CD8-positive, alpha-beta memory T cell (primary cell): ENCODE measurements around the gene FGF4. TPM values are rescaled to one million over a fixed set of nuclear protein-coding genes. Genes with fewer than 3 reads are reported as not detected.
"Not testable (repeated sequence)": the region's sequence is repeated elsewhere in the genome, so short reads cannot be mapped to it uniquely, and the experiment has no call there.

Experiments used
- CTCF ChIA-PET: fragments of 350-600 bp; sonication (Branson Sonifier 250); formaldehyde crosslinking; loops from one replicate; lab custom pipeline; 2021; ENCODE audit warnings: antibody characterized with exemption; lab: Charles Lee
- POLR2A ChIA-PET: fragments of 350-600 bp; sonication (Branson Sonifier 250); formaldehyde crosslinking; loops from one replicate; lab custom pipeline; 2021; ENCODE audit warnings: antibody characterized with exemption; lab: Charles Lee
- DNase-seq, 5 donors: peaks; one replicate each; pipeline versions ENCODE4 v3.0.0 to v3.0.0-alpha.2; 2020 to 2022; ENCODE audit warnings: mixed read lengths in 1 of 5
- H3K27ac ChIP-seq: one replicate; pipeline ENCODE4 v1.7.0; 2013; ENCODE audit warnings: low read depth, mild to moderate bottlenecking, low read length, moderate library complexity
- H3K27me3 ChIP-seq: 2 replicates; pipeline ENCODE4 v1.7.0; 2013; ENCODE audit warnings: low read length, mild to moderate bottlenecking; ENCODE audit not compliant: insufficient read depth, poor library complexity, severe bottlenecking
- H3K36me3 ChIP-seq: 2 replicates; pipeline ENCODE4 v1.7.0; 2013; ENCODE audit warnings: mild to moderate bottlenecking, low read length, moderate library complexity; ENCODE audit not compliant: insufficient read depth
- H3K4me1 ChIP-seq: 2 replicates; pipeline ENCODE4 v1.7.0; 2013; ENCODE audit warnings: mild to moderate bottlenecking, low read length, moderate library complexity; ENCODE audit not compliant: insufficient read depth
- H3K4me3 ChIP-seq: 2 replicates; pipeline ENCODE4 v1.7.0; 2013; ENCODE audit warnings: mild to moderate bottlenecking, low read length
- H3K9me3 ChIP-seq: 2 replicates; pipeline ENCODE4 v1.7.0; 2013; ENCODE audit warnings: mild to moderate bottlenecking, low read length
- H3K27ac Mint-ChIP-seq, 8 donors: one replicate each; pipeline ENCODE4 v1.8.0; 2020 to 2021; ENCODE audit warnings: mixed read lengths in 8 of 8, mild to moderate bottlenecking in 6 of 8, inconsistent platforms in 3 of 8, moderate library complexity in 3 of 8
- H3K27me3 Mint-ChIP-seq, 2 donors: one replicate each; pipeline ENCODE4 v1.8.0; 2020 to 2021; ENCODE audit warnings: mixed read lengths in 2 of 2, mild to moderate bottlenecking in 1 of 2, moderate library complexity in 1 of 2
- H3K36me3 Mint-ChIP-seq, 3 donors: one replicate each; pipeline ENCODE4 v1.8.0; 2020 to 2021; ENCODE audit warnings: mixed read lengths in 3 of 3, inconsistent platforms in 1 of 3, mild to moderate bottlenecking in 1 of 3
- H3K4me1 Mint-ChIP-seq, 3 donors: one replicate each; pipeline ENCODE4 v1.8.0; 2020 to 2021; ENCODE audit warnings: mixed read lengths in 3 of 3, inconsistent platforms in 1 of 3, mild to moderate bottlenecking in 1 of 3
- H3K4me3 Mint-ChIP-seq, 7 donors: one replicate each; pipeline ENCODE4 v1.8.0; 2020 to 2021; ENCODE audit warnings: mixed read lengths in 7 of 7, mild to moderate bottlenecking in 6 of 7, moderate library complexity in 4 of 7, inconsistent platforms in 2 of 7
- H3K9me3 Mint-ChIP-seq, 5 donors: one replicate each; pipeline ENCODE4 v1.8.0; 2020 to 2022; ENCODE audit warnings: mixed read lengths in 5 of 5, mild to moderate bottlenecking in 3 of 5, moderate library complexity in 2 of 5, inconsistent platforms in 1 of 5
- polyA plus RNA-seq: library from polyadenylated mRNA; unstranded; fragments of 300-500 nt; fragmentation: Illumina TruSeq; gene quantifications from one replicate; pipeline ENCODE4 v1.2.3, GENCODE V29; 2021
- total RNA-seq, 2 experiments: library from RNA; stranded (reverse); gene quantifications; one replicate each; pipeline ENCODE4 v1.2.3, GENCODE V29; 2021

The FGF4 gene
- total and polyA plus RNA-seq, 3 experiments from 2014 or later, result not detected

- ChIA-PET POLR2A (no interaction called here), CTCF (no interaction called here)
- H3K27me3 Mint-ChIP-seq, result peaks cover 5 to 42% of the 10 kb centered on the region in 2 donors
- Histone ChIP-seq H3K4me3 (no peak overlapping the region), H3K9me3 (no peaks in the 10 kb centered on the region), H3K4me1 (no peaks in the 10 kb centered on the region), H3K27me3 (no peaks in the 10 kb centered on the region), H3K27ac (no peak overlapping the region), H3K36me3 (no peaks in the 10 kb centered on the region)
- no peaks in the 10 kb centered on the region for H3K4me1 Mint-ChIP-seq
- no peaks in the 10 kb centered on the region for H3K9me3 Mint-ChIP-seq
- no peak for DNase-seq
- H3K4me3 Mint-ChIP-seq, result no peak overlapping the region
- no peaks in the 10 kb centered on the region for H3K36me3 Mint-ChIP-seq
- H3K27ac Mint-ChIP-seq, result no peak overlapping the region
These were observed 1.4 kb downstream of the FGF4 start for GRCh38 chr11:69773626-69774353.

DNA sequence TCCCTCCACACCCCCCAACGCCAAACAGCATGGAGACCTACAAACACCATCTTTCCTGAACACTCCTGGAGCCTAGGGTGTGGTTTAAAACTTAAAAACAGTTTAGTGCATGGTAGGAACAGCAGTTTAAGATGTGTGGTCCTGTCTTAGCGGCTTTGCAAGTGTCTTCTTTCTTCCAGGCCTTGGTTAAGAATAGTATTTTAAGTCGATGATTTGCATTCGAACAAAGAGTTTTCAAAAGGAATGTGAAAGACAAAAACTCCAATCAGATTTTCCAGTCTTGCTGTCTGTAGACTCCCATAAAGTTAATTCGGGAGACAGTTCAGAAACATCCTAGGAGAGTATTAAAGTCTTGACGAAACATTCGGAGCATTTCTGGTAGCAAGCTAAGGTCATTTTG lies 3.7 kb downstream of the FGF4 start:
- no peaks in the 10 kb centered on the region for H3K9me3 Mint-ChIP-seq
- Histone ChIP-seq H3K36me3 (no peaks in the 10 kb centered on the region), H3K4me1 (no peaks in the 10 kb centered on the region), H3K27ac (no peak overlapping the region), H3K4me3 (no peak overlapping the region), H3K9me3 (no peaks in the 10 kb centered on the region), H3K27me3 (no peaks in the 10 kb centered on the region)
- peaks cover 3 to 30% of the 10 kb centered on the region in 2 donors for H3K27me3 Mint-ChIP-seq
- POLR2A ChIA-PET, result no interaction called here
- H3K4me1 Mint-ChIP-seq, result no peaks in the 10 kb centered on the region
- no peak overlapping the region for H3K4me3 Mint-ChIP-seq
- no peak for DNase-seq
- H3K36me3 Mint-ChIP-seq, result no peaks in the 10 kb centered on the region
- H3K27ac Mint-ChIP-seq, result no peak overlapping the region
- CTCF ChIA-PET, result no interaction called here

DNA sequence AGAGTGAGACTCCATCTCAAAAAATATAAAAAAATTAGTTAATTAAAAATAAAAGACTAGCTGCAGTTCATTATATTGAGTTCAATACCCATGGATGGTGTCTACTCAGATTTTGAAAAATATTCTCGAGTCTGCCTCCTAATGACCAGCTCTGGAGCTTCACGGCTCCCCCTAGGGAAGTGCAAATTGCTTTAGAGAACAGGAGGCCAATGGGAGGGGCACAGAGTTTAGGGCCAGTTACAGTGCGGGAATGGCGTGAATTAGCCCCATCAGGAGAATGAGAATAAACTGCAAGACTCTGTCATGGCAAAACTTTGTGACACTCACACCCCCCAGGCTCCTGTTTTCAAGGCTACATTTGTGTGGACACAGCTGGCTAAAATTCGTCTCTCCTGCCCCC lies 4.6 kb downstream of the FGF4 start:
- Mint-ChIP-seq H3K27ac (no peak overlapping the region), H3K9me3 (no peaks in the 10 kb centered on the region), H3K4me1 (no peaks in the 10 kb centered on the region), H3K36me3 (no peaks in the 10 kb centered on the region), H3K27me3 (peaks cover 3 to 25% of the 10 kb centered on the region in 2 donors), H3K4me3 (no peak overlapping the region)
- CTCF ChIA-PET, result no interaction called here
- Histone ChIP-seq H3K27me3 (no peaks in the 10 kb centered on the region), H3K9me3 (no peaks in the 10 kb centered on the region), H3K36me3 (no peaks in the 10 kb centered on the region), H3K27ac (no peak overlapping the region), H3K4me1 (no peaks in the 10 kb centered on the region), H3K4me3 (no peak overlapping the region)
- POLR2A ChIA-PET, result no interaction called here
- DNase-seq, result no peak

DNA sequence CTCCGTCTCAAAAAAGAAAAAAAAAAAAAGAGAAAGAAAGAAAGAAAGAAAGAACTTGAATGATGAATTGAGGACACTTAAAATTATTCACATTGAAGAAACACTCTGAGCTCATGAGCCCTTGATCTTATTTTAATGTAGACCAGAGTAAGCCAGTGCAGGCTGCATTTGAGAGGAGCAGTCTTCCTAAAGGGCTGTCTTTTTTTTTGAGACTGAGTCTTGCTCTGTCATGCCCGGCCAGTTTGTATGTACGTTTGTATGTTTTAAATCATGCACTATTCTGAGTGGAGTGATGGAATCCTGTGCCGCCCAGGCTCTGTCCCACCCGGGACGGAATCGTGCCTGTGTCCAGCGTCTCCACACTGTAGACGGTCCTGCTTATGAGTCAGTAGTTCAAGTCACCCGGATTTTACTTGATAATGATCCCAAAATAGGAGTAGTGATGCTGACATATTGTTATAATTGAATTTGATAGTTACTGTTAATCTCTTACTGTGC lies 9.6 kb downstream of the FGF4 start:
- no peaks in the 10 kb centered on the region for H3K36me3 ChIP-seq
- no peaks in the 10 kb centered on the region for H3K27me3 ChIP-seq
- Mint-ChIP-seq H3K9me3 (no peaks in the 10 kb centered on the region), H3K4me3 (no peak overlapping the region), H3K27me3 (peaks cover 9 to 29% of the 10 kb centered on the region in 2 donors), H3K36me3 (no peaks in the 10 kb centered on the region), H3K4me1 (no peaks in the 10 kb centered on the region), H3K27ac (no peak overlapping the region)
- ChIA-PET CTCF (no interaction called here), POLR2A (no interaction called here)
- no peaks in the 10 kb centered on the region for H3K4me1 ChIP-seq
- H3K4me3 ChIP-seq, result no peak overlapping the region
- H3K27ac ChIP-seq, result no peak overlapping the region
- H3K9me3 ChIP-seq, result no peaks in the 10 kb centered on the region
- DNase-seq, result no peak

DNA sequence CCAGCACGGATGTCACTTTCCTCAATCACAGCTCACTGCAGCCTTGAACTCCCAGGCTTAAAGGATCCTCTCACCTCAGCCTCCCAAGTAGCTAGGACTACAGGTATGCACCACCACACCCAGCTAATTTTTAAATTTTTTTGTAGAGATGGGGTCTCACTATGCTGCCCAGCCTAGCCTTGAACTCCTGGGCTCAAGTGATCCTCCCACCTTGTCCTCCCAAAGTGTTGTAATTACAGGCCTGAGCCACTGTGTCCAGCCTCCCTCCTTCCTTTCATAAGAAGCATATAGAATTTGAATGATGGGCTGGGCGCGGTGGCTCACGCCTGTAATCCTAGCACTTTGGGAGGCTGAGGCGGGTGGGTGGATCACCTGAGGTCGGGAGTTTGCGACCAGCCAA lies 10.2 kb downstream of the FGF4 start:
- H3K27ac Mint-ChIP-seq, H3K27ac ChIP-seq, H3K4me1 ChIP-seq, H3K9me3 Mint-ChIP-seq, H3K4me3 ChIP-seq, H3K36me3 Mint-ChIP-seq, H3K27me3 ChIP-seq, H3K36me3 ChIP-seq, H3K9me3 ChIP-seq, DNase-seq, CTCF ChIA-PET, H3K4me3 Mint-ChIP-seq, H3K4me1 Mint-ChIP-seq, POLR2A ChIA-PET: not testable (repeated sequence)
- H3K27me3 Mint-ChIP-seq, result peaks cover 12 to 31% of the 10 kb centered on the region in 2 donors

- Histone ChIP-seq H3K36me3 (no peaks in the 10 kb centered on the region), H3K4me3 (no peak overlapping the region), H3K4me1 (no peaks in the 10 kb centered on the region), H3K27me3 (no peaks in the 10 kb centered on the region), H3K9me3 (no peaks in the 10 kb centered on the region), H3K27ac (no peak overlapping the region)
- H3K9me3 Mint-ChIP-seq, result peaks cover 0 to 3% (median 0%) of the 10 kb centered on the region in 5 donors
- DNase-seq, result no peak
- no peaks in the 10 kb centered on the region for H3K4me1 Mint-ChIP-seq
- H3K27me3 Mint-ChIP-seq, result peaks cover 23 to 45% of the 10 kb centered on the region in 2 donors
- ChIA-PET POLR2A (no interaction called here), CTCF (no interaction called here)
- no peaks in the 10 kb centered on the region for H3K36me3 Mint-ChIP-seq
- H3K27ac Mint-ChIP-seq, result no peak overlapping the region
- no peak overlapping the region for H3K4me3 Mint-ChIP-seq
These were observed 14.8 kb downstream of the FGF4 start for GRCh38 chr11:69760319-69760718.

DNA sequence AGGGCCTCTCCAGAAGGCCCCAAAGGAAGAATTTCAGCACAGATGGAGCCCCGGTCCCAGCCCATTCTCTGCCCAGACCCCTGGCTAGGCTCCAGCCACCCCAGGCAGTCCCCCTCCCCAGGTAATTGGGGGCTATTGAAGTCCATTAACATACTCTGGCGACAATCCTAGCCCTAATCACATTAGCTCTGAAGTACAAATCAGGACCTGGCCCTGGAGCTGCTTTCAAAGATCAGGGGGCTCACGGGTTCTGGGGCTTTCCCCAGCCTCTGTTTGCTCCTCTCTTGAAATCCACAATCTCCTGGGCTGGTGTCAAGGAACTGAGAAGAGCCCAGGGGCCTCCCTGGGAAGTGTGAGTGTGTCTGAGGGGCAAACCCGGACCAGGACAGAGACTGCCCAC lies 22.3 kb downstream of the FGF4 start:
- no peak overlapping the region for H3K4me3 ChIP-seq
- no peaks in the 10 kb centered on the region for H3K36me3 ChIP-seq
- ChIA-PET POLR2A (no interaction called here), CTCF (interaction anchor here (0.7 kb wide), 1 partner anchor 62 kb away, joined by 3 read pairs; no protein-coding TSS in a partner anchor)
- H3K4me1 Mint-ChIP-seq, result no peaks in the 10 kb centered on the region
- no peaks in the 10 kb centered on the region for H3K9me3 Mint-ChIP-seq
- H3K27ac ChIP-seq, result no peak overlapping the region
- H3K27ac Mint-ChIP-seq, result no peak overlapping the region
- H3K4me1 ChIP-seq, result no peaks in the 10 kb centered on the region
- no peak overlapping the region for H3K4me3 Mint-ChIP-seq
- no peaks in the 10 kb centered on the region for H3K9me3 ChIP-seq
- H3K27me3 ChIP-seq, result no peaks in the 10 kb centered on the region
- H3K36me3 Mint-ChIP-seq, result no peaks in the 10 kb centered on the region
- no peak for DNase-seq
- peaks cover 12 to 21% of the 10 kb centered on the region in 2 donors for H3K27me3 Mint-ChIP-seq

GRCh38 chr11:69750875-69751597 lies 24.1 kb downstream of the FGF4 start:
- H3K4me1 Mint-ChIP-seq, result no peaks in the 10 kb centered on the region

More at GRCh38 chr11:69750875-69751597, 24.1 kb downstream of the FGF4 start:
- CTCF ChIA-PET, result no interaction called here
- Mint-ChIP-seq H3K4me3 (no peak overlapping the region), H3K9me3 (no peaks in the 10 kb centered on the region), H3K27me3 (peaks cover 14 to 15% of the 10 kb centered on the region in 2 donors), H3K27ac (peak overlapping the region in 1 of 8 donors; percentile 64), H3K36me3 (no peaks in the 10 kb centered on the region)
- DNase-seq, result no peak
- no peaks in the 10 kb centered on the region for H3K9me3 ChIP-seq
- no peaks in the 10 kb centered on the region for H3K36me3 ChIP-seq
- no peaks in the 10 kb centered on the region for H3K4me1 ChIP-seq
- H3K4me3 ChIP-seq, result no peak overlapping the region
- no peaks in the 10 kb centered on the region for H3K27me3 ChIP-seq
- H3K27ac ChIP-seq, result no peak overlapping the region
- POLR2A ChIA-PET, result no interaction called here
